ENCODE measurements around the gene RAB27A.
"Not testable (repeated sequence)": the region's sequence is repeated elsewhere in the genome, so short reads cannot be mapped to it uniquely, and the experiment has no call there.

The RAB27A gene

DNA sequence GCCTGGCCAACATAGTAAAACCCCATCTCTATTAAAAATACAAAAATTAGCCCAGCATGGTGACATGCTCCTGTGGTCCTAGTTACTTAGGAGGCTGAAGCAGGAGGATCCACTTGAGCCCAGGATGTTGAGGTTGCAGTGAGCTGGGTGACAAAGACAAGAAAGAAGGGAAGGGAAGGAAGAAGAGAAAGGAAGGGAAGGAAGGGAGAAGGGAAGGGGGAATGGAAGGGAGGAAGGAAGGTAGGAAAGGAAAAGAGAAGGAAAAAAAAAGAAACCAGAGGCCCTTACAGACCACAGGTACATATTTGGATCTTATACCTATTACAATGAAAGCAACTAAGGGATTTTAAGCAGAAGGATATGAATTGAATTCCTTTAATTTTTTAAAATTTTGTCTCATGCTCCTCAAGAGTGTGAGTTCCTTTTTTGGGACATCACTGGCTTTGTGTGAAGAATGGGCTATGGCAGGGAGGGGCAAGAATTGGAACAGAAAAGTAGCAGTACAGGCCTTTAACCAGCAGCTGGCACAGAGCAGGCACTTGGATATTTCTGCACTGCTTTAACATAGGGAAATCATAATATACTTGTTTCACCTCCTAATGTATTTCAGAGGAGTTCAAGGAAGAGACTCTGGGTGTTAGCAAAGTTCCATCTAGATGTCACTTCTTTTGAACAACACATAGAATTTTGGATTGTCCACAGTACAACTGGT is 7.9 kb downstream of the RAB27A start:
- DNase-seq = no peak

DNA sequence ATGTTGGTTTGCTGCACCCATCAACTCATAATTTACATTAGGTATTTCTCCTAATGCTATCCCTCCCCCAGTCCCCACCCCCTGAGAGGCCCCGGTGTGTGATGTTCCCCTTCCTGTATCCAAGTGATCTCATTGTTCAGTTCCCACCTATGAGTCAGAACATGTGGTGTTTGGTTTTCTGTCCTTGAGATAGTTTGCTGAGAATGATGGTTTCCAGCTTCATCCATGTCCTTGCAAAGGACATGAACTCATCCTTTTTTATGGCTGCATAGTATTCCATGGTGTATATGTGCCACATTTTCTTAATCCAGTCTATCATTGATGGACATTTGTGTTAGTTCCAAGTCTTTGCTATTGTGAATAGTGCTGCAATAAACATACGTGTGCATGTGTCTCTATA is 9.0 kb downstream of the RAB27A start:
- DNase-seq = not testable (repeated sequence)

DNA sequence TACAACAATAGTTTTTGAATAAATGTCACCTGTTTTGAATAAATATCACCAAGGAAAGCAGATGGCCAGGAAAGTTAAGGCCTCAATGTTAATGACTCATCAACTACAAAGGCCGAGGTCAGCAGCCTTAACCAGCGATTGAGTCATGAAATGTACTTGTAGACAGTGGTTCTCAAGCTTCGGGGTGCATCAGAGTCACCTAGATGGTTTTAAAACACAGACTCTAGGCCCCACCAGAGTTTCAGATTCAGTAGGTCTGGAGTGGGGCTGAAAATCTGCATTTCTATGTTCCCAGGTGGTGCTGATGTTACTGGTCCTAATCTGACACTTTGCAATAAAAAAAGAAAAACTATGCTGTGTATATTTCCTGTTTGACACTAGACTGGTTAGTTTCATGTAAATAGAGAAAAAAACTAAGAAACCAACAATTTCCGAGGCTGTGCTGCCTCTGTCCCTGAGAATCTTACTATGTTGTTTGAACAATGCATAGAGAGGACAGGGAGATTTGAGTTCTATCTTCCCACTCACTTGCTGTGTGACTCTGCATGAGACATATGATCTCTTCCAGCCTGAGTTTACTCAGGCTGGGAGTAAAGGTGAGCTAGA is 9.8 kb downstream of the RAB27A start:
- no peak for DNase-seq

DNA sequence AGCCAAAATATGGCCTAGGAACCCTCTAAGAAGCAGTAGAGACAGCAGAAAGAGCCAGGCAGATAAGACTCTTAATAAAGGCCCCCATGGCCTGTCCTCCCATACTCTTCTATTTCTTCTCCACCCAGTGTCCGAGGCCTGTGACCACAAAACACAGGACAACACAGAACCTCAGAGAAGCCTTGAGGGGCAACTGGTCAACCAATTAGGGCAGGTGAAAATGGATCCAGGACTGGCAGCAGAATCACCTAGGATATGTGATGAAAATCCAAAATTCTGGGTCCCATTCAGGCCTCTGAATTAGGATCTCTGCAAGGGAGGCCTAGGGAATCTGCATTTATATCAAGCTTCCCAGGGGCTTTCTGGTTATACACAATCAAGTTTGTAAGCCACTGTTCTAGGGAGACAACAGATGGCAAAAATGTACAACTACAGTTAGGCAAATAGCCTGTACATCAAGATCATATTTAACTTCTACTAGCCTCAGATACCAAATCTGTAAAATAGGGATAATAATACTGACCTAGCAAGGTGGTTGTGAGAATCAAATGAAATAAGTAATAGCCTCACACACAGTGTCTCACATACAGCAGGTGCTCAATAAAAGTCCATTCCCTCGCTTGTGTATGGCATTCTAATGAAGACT is 10.4 kb downstream of the RAB27A start:
- DNase-seq = no peak

DNA sequence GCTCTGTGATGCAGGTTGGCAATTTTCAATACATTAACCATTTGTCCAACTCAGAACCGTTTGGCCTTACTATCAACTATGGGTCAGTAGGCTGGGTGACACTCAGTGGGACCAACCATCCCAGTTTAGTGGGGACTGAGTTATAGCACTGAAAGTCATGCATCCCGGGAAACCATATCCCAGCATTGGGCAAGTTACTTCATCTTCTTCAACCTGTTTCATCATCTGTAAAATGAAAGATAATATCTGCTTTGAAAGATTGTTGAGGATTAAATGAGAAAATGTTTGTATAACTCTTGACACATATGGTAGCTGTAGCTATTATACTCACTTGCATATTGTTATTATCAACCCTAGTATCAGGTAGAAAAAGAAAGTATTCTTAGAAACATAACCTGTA is 11.9 kb downstream of the RAB27A start:
- no peak for DNase-seq

DNA sequence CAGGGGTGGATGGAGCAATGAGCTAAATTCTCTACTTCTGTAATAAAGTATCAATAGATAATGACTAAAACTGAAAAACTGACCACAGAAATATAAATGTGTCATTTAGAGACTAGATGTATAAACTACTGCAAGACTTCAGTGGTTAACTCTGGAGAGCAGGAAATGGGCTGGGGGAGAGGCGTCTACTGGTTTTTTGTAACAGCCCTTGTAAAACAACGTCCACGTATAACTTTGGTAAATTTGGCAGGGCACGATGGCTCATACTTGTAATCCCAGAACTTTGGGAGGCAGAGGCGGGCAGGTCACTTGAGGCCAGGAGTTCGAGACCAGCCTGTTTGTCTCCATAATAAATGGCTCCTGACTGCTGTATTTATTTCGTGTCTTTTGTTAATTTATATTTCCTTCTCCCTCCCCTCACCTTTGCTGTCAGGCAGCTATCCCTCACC is 12.5 kb downstream of the RAB27A start:
- DNase-seq = no peak

DNA sequence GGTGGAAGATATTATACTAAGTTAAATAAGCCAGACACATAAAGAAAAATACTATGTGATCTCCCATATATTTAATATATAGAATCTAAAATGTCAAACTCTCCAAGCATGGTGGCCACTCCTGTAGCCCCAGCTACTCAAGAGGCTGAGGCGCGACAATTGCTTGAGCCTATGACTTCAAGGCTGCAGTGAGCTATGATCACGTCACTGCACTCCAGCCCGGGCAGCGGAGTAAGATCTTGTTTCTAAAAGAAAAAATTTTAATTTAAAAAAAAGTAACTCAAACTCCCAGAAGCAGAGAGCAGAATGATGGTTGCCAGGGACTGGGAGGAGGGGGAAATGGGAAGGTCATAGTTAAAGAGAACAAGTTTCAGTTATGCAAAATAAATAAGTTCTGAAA is 13.3 kb downstream of the RAB27A start:
- DNase-seq = no peak

DNA sequence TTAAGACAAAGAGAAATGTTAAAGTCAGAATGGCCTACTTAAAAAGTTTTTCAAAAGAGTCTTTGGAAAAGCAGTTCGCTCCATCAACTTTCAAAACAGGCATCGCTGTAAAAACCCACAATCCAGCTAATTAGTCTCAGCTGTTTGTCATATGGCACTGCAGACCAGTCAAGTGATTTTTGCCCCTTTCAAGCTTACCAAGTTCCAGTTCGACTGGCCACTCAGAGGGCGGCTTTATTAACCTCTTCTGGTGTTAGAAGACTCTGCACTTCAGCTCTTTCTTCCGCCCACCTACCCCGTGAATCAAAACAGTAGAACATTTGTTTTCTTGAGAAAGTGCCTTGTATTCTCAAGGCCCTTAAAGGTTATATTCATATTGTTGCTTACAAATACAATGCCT is 19.3 kb downstream of the RAB27A start:
- DNase-seq = no peak

DNA sequence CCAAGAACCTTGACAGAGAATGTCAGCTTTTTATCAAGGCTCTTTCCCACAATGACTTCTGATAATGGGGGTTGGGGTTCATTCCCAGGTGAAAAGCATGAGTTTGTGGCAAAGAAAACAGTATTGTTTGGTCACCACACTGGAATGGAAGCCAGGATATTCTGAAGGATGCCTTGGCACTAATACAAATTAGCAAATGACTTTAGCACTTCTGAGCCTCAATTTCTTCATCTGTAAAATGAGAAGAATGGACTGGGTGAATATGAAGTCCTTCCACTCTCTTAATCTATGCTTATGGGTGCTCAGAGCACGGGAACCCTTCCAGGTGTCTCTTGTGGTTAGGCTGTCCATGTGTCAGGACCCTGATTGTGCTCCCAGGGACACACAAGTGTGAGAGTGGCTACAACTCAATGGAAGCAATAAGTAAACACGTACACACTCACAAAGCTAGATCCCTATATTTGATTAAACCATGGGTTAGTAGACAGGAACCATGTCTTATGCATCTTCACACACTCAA is 21.4 kb downstream of the RAB27A start:
- DNase-seq = no peak

DNA sequence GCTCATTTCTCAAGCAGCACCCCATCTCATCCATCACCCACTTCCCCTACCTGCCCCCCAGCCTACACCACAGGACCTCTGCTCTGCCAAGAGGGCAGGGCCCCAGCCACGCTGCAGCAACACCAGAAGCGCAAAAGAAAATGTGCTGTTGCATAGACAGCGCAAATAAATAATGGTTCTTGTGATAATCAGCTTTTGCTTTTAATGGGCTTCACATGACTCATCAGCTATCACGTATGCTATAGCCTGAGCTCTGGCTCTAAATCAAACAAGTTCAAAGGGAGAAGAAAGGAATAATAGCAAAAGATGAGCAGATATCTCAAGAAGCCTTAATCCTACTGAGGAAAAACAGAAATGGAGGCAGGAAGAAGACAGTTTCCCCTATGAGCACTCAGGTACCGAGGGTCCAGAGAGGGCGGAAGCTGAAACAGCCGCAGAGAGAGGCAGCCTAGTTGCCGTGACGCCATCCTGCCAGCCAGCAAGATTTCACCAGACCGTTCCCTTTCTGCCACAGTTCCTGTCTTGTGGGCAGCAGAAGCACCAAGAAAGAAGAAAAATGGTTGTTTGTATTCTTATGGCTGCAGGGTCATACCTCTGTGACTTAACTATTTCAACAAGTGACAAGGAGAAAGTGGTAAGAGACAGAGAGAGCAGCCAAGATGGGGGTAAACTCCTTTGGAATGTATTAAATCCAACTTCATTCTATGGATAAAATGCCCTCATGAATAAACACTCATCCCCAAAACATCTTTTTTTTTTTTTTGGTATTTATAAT is 22.0 kb downstream of the RAB27A start:
- DNase-seq = no peak

DNA sequence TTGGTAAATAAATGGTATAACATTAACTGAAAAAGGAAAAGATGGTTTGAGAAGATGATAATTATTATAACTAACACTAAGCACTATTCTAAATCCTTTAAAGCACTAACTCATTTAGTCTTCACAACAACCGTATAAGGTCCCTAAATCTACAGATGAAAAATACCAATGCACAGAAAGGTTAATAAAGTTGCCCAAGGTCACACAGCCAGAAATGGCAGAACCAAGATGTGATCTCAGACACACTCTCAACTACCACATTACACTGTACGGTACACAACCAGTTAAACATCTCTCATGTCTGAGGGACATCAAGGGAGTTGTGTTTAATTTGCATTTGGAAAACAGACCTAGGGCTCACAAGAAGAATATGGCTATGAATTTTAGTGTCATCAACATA is 23.1 kb downstream of the RAB27A start:
- DNase-seq = no peak

DNA sequence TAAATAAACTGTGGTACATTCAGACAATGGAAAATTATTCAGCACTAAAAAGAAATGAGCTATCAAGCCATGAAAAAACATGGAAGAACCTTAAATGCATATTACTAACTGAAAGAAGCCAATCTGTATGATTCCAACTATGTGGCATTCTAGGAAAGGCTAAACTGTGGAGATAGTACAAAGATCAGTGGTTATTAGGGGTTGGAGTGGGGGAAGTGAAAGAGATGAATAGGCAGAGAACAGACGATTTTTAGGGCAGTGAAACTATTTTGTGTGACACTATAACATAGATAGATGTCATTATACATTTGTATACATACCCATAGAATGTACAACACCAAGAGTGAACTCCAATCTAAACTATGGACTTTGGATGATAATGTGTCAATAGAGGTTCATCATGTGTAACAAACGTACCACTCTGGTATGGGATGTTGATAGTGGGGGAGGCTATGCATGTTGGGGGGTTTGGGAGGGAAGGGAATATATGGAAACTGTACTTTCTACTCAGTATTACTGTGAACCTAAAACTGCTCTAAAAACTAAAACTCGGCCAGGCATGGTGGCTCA is 29.0 kb downstream of the RAB27A start:
- no peak for DNase-seq

DNA sequence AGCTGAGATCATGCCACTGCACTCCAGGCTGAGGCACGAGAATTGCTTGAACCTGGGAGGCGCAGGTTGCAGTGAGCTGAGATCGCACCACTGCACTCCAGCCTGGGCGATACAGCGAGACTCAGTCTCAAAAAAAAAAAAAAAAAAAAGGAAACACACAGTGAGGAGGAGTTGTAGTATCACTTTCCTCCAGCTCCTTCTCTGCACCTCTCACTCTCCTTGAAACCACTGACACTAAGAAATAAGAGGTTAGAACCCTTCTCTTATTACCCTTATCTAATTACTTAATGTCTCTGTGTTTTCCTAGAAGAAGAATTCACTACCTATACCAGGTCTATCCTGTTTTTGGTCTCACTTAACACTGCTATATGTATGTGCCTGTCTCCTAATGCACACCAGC is 31.7 kb downstream of the RAB27A start:
- DNase-seq = no peak

DNA sequence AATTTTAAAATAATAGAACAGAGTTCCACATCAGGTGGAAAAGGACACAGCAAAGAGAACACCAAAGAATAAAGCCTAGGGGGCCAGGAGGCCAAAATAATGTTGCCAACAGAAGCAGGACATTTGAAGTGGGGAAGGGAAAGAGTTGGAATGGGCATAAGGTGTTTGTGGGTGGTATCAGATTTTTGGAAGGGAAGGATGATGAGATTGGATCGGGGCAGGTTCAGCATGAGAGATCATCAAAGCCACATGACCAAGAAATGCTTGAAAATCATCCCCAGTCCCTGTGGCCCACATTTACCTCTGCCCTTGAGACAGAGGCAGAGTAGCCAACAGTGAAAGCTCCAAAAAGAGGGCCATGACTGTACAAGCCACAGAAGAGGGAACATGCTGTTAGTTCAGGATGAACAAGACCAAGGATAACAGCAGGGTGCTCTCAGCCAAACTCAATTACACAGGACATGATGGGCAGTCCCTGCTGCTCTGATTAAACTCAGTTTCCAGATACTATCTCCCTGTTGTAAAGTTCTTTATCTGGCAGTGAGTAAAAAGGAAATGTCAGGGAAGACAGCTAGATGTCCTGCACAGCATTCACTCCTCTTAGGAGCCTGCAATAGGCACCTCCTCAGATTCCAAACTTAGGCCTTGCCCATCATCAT is 32.5 kb downstream of the RAB27A start:
- DNase-seq = no peak

DNA sequence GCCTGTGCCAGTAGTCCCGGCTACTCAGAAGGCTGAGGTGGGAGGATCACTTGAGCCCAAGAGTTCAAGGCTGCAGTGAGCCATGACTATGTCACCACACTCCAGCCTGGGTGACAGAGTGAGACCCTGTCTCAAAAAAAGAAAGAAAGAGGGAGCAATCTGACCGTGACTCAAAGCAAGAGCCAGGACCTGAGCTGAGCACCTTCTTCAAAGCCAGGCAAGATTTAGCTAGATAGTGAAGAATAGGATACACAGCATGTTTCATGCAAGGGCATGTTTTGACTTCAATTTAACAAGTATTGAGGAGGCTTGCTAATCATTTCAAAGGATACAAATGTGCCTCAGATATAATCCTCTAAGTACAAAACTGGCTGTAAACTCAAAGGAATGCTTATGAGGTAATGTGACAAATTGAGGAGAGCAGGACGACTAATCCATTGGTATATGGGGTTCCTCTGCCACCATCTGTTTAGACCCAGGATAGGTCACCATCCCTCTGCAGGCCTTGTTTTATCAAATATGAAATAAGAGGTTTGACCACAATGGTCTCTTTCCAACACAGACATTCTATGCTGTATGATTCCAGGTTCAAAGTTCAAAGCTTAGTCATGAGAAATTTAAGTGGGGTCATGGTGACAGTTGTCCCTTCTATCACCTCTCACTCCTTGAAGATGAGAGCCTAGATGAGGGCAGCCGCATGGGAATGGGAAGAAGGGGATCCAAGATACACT is 33.2 kb downstream of the RAB27A start:
- no peak for DNase-seq

DNA sequence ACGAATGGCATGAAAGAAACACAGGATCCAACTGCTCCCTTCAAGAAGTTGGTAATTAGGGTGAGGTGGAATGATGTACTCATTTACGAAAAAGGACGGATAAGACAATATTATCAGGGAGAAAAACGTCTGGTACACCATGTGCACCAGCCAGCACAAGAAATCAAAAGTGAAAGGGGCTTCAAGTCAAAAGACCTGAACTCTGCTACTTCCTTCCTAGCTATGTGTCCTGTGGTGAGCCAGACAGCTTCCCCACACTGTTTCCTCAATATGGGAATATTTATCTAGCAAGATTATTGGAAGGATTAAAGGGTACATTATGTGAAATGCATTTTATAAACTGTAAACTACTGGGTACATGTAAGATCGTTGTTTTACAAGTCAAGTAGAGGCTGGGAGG is 33.9 kb downstream of the RAB27A start:
- DNase-seq = no peak

DNA sequence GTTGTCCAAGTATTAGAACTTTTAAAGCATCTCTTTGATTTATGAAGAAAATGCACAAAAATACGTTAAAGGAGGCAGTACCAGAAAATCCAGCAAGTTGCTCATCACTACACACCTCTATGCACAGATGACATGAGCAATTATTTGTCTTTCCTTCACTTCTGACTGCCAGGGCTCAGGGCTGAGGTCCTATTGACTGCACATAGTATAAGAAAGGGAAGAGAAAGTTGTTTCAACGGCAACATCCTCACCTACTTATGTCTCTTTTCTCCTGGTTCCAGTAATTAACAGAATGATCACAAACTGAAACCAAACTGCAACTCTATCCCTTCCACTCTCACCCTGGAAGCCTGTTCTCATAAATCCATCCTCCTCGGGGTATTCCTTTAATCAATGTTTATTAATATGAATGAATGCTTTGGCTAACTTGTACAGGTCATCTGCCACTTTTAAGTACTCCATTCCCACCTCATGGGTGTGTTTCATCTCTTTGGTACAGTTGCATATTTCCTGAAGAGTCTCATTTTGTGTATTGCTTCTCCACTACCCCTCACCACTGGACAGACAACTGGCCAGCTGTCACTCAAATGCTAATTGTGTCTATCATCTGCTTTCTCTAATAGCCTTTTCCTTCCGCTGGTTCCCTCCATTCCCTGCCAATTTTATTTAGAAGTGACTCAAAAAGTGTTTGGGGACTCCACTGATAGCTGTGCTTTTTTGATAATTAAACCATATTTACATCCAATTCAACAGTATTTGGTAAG is 34.5 kb downstream of the RAB27A start:
- no peak for DNase-seq

DNA sequence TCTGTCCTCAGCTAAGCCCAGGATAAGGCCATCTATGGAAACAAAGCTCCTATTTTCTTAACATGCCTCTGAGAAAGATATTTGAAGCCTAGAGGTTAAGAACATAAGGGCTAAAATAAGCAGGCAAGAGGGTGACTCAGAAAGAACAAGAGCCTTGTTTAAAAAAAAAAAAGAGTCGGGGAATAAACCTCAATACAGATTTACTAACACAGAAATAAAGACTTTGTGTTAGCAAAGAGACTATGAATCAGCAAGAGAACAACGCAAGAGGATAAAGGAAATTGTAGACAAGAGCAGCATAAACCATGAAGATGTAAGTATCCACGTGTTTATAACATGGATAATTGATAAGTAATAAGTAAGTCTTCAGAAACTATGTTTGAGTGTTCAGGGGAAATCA is 36.0 kb downstream of the RAB27A start:
- DNase-seq = no peak

DNA sequence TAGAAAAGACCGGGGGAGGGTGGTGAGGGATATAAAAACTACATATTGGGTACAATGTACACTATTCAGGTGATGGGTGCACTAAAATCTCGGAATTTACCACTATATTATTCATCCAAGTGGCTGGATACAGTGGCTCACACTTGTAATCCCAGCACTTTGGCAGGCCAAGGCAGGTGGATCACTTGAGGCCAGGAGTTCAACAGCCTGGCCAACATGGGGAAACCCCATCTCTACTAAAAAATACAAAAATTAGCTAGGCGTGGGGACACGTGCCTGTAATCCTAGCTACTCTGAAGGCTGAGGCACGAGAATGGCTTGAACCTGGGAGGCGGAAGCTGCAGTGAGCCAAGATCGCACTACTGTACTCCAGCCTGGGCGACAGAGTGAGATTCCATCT is 37.4 kb downstream of the RAB27A start:
- DNase-seq = not testable (repeated sequence)

DNA sequence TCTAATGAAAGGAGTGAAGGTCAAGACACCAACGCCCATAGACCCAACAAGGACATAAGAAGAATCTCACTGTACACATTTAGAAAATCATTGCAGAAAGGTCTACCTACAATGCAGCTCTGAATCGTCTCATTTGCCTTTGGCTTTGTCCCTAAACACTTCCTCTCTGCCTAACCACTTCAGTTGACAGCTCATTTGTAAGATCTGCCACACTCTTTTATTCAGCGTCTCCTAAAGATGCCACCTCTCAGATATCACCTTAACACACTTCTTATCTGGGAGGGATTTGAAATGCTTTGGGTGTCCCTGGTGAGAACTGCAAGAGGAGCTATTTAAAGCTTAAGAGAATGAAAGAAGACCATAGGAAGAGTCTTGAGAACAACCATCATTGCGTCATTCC is 38.7 kb downstream of the RAB27A start:
- DNase-seq = no peak

DNA sequence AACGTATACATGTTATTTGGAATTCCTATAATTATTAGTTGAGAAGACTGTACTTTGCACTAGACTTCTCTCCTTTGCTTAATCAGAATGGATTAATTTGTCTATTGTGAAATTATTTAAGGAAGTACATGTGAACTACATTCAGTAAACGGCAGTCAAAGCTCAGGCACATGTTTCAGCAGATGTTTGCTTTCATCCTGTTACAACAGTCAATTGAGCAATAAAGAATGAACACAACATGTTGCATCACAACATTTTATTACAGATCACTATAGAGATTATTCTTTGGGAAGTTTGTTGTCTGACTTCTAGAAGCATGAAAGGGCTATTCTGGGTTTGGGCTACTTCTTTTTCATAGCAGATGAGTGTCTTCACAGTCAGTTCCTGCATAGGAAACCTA is 39.2 kb downstream of the RAB27A start:
- no peak for DNase-seq
